CD4-positive, alpha-beta T cell treated with Interleukin-17A for 1 hour (primary cell): ENCODE data around the gene VPS72.
A peak's percentile ranks its signal among the peaks of the same experiment; 100 is the strongest.
"Not testable (repeated sequence)": the region's sequence is repeated elsewhere in the genome, so short reads cannot be mapped to it uniquely, and the experiment has no call there.

ENCODE experiments used
- DNase-seq: peaks from one replicate; pipeline ENCODE4 v3.0.0-alpha.2; 2020

VPS72 gene

DNA sequence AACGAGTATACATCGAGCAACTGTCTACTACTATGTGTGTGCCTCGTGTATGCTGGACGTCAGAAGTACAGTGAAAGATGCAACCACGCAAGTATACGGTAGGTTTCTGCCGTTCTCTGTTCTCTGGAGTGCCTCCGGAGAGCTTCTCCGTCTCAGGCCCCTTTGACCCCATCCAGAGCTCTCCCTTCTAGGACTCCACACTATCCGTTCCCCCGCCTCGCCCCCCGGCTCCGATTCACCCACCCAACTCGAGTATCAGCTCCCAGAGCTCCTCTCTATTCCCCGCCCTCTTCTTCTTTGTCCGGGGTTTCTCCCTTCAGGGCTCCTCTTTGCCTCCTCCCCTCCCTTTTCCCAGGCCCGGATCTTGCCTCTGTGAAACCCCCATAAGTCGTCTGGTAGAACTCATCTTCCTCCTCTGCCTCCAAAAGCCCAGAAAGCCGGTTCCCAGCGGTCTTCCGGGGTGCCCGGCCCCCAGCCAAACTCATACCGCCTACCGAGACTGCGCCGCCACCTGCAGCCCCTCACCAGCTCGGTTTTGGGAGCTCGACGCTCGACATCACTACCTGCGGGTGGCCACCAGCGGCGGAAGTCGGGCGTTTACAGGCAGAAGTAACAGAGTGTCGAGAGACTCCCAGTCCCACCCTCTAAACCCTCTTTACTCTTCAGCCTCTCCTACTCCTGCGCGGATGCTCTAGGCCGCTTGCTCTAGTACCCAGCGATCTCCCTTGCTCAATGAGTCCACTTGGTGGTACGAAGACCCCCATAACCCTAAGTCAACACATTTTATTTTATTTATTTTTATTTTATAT is at the start of gene VPS72:
Gene VPS72, minus strand, starts transcription at position 561 of the 809 bp plus-strand sequence. Its CDS starts 76 bp downstream, at position 485.
- DNase-seq, result peak; percentile 88

DNA sequence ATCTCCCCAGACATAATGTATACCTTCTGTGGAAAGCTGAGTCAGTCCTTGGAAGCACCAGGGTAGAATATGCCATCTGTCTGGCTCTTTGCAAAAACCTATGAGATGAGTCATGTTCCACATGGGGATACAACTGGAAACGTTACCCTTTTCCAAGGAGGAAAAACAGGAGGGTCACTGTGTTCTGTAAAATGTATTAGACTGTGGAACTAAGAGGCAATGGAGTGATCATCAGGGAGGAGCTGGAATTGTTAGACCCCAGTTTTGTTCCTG is 48.4 kb upstream of the VPS72 start:
- no peak for DNase-seq

DNA sequence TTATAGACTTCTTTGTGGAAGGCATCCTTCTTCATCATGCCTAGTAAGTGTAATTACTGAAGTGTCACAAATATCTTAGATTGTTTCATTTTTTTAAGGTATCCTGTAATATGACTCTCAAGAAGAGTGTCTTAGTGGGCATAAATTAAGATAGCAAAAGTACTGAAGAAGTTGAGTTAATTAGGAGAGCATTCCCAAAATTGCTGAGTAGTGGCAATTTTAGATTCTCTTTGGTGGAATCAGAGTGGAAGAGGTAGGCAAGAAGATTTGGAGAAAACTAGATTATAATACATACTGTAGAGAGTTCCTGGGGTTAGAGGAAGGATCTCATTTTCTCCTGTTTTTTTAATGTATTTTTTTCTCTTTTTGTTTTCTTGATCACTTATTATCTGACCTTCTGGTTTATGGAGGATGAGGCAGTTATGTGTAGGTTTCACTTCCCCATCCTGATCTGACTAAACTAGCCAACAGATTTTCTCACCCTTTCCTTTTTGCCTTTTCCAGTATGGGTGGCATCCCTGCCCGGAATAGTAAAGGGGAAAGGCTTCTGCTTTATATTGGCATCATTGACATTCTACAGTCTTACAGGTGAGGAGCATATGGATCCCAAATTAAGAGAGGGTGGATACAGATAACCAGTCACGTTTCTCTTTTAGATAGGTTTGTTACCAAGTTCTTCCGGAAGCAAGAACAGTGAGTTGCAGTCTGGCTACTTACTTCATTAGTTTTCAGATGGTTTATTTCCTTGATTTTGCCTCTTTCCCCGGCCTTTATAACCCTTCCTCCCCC is 47.9 kb upstream of the VPS72 start:
- DNase-seq, result no peak

DNA sequence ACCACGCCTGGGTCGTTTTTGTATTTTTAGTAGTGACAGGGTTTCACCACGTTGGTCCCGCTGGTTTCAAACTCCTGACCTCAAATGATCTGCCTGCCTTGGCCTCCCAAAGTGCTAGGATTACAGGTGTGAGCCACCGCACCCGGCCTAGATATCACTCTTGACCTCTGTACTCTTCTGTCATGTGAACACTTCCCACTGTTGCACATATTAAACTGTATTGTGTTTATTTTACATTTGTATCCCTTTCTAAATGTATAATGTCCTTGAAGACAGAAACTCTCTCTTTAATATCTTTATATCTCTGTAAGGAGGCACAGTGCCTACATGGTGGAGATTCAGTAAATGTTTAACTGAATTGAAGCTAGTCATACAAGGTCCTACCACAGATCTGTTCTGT is 45.2 kb upstream of the VPS72 start:
- no peak for DNase-seq

DNA sequence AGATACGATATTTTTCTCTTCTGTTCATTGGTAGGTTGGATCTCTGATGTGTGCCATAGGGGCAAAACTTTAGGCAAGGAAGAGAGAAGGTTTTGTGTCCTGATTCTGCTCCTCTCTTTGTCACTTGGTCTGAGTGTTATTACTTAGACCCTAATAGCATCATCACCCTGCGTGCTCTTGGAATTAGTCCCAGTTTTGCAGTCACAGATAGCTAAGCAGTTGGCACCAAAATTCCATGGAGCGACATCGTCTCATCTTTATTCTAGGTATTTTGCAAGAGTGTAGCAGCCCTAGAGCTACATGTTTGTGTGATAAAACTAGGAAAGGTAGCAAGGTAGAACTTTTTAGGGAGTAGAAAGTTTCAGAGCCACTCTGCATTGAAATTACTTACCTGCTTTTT is 32.1 kb upstream of the VPS72 start:
- DNase-seq, result no peak

GRCh38 chr1:151221616-151222015 is 31.6 kb upstream of the VPS72 start:
- no peak for DNase-seq

DNA sequence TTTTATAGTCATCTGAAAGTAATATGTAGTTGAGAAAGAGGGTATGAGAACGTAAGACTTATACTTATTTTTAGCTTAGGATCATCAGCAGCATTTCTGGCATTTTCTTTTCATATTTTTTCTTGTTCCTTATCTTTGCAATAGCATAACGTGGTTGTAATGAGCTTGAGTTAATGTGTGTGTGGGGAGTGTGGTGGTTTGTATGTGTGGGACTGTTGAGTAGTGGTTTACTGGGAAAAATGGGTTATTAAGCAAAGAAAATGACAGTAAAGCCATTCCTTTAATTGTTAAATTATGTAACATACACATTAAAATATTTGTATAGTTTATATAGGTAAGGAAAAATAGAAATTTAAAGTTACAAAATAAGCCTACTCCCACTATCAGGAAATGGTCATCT is 23.6 kb upstream of the VPS72 start:
- no peak for DNase-seq

DNA sequence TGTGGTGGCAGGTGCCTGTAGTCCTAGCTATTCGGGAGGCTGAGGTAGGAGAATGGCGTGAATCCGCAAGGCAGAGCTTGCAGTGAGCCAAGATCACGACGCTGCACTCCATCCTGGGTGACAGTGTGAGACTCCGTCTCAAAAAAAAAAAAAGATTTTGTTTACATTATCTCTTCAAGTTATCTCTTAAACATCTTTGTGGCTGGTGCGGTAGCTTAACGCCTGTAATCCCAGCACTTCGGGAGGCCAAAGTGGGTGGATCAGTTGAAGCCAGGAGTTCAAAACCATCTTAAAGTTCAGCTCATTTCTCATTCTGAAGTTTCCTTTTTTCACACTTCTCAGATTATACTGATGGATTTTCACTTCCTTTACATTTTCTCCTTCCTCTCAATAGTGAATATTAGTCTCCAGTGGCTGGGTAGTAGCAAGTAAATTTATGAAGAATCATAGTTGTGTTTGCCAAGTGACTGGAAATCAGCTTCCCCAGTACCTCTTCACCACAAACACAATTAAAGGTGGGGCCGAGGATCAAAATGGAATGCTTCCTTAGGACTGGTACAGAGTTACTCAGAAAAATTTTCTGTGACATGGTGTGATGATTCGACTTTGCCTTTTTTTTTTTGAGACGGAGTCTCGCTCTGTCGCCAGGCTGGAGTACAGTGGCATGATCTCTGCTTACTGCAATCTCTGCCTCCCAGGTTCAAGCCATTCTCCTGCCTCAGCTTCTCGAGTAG is 22.1 kb upstream of the VPS72 start:
- DNase-seq, result no peak

GRCh38 chr1:151210830-151211229 is 20.8 kb upstream of the VPS72 start:
- DNase-seq, result no peak

DNA sequence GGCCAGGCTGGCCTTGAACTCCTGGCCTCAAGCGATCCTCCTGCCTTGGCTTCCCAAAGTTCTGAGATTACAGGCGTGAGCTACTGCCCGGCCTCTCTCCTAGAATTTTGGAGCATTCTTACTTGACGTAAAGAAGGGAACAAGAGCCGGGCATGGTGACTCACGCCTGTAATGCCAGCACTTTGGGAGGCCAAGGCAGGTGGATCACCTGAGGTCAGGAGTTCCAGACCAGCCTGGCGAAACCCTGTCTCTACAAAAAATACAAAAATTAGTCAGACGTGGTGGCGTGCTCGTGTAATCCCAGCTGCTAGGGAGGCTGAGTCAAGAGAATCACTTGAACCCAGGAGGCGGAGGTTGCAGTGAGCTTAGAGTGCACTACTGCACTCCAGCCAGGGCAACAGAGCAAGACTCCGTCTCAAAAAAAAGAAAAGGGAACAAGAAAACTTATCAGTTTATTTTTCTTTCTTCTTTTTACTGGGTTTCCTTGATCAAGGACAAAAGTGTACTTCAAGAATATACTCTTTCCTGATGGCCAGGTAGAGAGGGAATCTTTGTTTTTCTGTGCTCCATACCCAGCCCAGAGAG is 15.5 kb upstream of the VPS72 start:
- not testable (repeated sequence) for DNase-seq

DNA sequence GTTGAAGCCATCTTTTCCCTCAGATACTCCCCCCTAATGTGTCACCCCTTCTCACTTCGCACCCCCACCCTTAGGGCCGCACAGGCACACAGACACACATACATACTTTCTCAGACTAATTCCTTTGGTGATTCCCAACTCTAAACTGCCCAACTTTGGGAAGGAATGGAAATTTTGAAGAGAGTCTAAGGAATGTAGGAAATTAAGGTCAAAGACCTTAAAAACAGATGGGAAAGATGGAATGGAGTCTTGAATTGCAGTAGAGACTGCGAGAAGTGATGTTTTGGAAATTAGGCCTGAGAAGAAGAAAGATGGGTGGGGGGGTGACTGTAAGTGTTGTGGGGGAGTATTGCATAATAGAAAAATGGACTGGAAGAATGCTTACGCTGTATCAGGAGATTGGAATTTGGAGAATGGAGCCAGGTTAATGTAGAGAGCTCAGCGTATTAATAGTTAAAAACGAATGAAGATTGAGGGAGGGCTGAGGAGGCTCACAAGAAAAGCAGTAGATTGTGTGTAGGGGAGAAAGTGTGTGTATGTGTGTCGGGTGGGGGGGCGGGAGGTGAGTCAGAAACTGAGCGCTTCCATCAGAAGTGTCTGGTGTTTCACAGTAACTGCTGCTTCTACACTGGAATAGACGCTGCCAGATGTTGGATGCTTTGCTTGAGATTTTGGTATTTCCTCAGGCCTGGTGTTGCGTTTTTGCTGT is 10.0 kb upstream of the VPS72 start:
- peak; percentile 24 for DNase-seq

DNA sequence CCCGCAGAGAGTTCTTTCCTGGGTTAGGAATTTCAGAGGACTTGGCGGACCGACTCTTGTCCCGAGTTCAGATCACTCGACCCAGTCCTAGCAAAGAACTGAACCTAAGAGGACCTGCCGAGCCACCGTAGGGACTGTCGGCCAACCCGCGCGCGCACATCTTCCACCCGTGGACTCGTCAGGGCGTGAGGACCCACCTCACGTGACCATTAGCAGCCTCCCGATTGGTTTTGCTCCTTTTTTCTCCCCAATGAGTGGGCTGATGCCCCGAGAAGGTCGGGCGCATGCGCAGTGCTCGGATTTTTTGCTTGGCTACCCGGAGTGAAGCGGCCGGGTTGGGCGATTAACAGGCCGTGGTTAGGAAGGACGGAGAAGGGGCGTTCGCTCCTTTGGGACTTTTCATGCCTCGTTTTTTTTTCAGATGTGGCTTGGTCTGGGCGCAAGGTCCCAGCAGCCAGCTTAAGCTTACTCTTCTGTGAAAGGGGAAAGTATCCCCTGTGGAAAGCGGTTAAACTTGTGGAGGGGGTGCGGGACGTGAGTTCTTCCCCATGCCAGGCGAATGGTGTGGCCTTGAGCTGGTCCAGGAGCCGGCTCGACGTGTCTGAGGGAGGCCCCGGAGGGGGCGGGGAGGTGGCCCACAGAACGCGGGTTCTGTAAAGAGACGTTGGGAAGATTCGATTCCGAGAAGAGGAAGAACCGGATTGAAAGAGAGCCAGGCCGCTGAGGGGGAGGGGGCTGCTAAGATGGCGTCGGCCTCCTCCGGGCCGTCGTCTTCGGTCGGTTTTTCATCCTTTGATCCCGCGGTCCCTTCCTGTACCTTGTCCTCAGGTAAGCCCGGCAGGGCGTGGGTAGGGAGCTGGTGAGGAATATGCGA is 8.5 kb upstream of the VPS72 start, which contains the start of gene PIP5K1A:
Gene PIP5K1A, plus strand, starts transcription at position 299 of the 874 bp plus-strand sequence. Its CDS starts 445 bp downstream, at position 744.
- DNase-seq, result peak; percentile 99

DNA sequence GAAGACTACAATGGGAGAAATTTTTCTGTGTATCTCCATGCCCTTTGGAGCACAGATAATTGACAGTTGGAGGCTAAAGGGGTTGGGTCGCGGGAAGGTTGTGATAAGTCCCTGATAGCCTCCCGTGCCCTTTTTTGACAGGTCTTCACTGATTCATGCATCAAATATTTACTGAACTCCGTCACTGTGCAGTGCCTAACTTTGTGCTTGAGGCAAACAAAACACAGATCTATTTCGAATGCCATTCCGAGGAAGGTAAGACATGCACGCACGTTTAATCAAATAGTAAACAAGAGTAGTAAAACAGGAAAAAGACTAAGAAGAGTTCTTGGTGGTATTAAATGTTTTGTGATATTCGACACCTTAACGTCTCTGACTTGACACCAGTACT is 7.9 kb upstream of the VPS72 start:
- peak; percentile 5 for DNase-seq

- DNase-seq, result peak; percentile 76
Observed at GRCh38 chr1:151196292-151196800, 6.3 kb upstream of the VPS72 start.

DNA sequence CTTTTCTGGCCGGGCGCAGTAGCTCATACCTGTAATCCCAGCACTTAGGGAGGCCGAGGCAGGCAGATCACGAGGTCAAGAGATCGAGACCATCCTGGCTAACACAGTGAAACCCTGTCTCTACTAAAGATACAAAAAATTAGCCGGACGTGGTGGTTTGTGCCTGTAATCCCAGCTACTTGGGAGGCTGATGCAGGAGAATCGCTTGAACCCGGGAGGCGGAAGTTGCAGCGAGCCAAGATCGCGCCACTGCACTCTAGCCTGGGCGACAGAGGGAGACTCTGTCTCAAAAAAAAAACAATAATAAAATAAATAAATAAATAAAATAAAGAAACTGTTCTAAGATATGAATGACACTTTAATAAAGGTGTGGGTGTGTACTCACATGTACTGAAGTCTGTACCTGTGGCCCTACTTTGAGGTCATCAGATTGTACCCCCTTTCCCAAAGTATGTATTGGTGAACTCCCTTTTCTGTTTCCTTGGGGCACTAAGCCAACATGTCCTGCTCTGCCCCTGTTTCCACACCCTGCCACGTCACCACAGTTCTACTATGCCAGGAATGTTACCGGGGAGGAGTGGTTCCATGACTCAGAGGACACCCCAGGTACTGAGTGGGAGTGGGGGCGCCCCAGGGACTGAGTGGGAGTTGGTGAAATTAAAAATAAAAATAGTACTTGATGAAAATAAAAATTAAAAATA is 5.0 kb upstream of the VPS72 start:
- DNase-seq, result not testable (repeated sequence)

DNA sequence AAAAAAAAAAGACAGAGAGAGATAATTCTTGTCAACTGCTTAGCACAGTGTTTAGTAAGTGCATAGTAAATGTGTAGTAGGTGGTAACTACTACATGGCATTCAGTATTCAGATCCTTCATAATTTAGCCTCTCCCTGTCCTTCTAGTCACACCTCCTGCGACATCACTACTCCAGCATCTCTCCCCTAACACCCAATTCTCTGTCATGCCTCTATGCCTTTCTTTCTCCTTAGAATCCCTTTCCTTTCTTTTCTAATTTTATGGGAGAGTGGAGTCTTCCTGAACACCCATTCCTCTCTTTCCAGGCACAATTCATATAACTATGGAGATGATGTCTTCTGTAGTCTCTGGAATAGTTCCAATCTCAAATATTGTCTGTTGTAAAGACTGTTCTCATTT is 3.9 kb upstream of the VPS72 start:
- DNase-seq, result no peak

- DNase-seq, result no peak
Observed at GRCh38 chr1:151193304-151193703, 3.3 kb upstream of the VPS72 start.

GRCh38 chr1:151192047-151192446 is 2.0 kb upstream of the VPS72 start:
- no peak for DNase-seq

- not testable (repeated sequence) for DNase-seq
Observed at GRCh38 chr1:151188667-151189066, 1.3 kb downstream of the VPS72 start.

DNA sequence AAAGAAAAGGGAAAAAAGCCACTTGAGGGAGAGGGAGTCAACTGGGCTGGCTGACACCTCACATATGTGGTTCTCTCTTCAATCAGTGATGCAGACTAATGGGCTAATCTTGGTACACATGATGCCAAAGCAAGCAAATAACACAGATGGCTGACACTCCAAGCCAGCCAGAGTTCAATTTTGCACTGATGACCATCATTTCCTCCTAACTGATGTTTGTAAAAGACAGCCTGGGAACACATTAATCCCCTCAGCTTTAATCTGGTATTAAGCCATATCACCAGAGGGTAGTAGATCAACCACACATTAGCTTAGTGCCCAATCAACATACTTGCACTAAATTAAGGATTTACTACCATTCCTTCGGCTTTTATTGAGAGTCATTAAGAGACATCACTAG is 2.8 kb downstream of the VPS72 start:
- no peak for DNase-seq

GRCh38 chr1:151184211-151184610 is 5.8 kb downstream of the VPS72 start:
- no peak for DNase-seq
